ENCODE measurements around the gene KLF8. TPM values are rescaled to one million over a fixed set of nuclear protein-coding genes. Genes with fewer than 3 reads are reported as not detected.

The KLF8 gene
- total RNA-seq, 2 experiments from 2014 or later: 1.0 to 1.6 TPM

DNA sequence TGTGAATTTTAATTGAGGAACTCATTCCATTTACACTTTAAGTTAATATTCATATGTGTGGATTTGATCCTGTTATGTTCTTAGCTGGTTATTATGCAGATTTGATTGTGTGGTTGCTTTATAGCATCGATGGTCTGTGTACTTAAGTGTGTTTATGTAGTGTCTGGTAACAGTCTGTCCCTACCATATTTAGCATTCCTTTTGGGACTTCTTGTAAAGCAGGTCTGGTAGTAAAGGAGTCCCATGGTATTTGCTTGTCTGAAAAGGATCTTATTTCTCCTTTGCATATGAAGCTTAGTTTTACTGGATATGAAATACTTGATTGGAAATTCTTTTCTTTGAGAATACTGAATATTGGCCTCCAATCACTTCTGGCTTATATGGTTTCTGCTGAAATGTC lies 76.6 kb downstream of the KLF8 start:
- CTCF ChIA-PET: no interaction called here

DNA sequence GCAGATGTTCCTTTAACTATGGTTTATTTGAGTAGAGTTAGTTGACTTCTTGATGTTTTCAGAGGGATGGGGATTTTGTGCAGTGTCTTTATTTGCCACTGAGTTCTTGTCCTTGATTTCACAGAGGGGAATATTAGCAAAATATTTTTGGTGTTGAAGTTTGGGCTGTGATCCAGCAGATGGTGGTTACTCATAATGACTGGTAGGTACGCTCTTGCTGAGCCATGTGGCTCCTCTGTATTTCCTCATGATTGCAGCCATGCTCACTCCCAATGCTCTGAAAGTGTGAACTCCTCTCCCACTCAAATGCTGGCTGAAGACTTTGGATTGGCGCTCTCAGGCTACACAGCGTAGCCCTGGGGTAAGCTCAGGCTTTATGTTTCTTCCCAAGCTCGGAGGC lies 77.7 kb downstream of the KLF8 start:
- ChIA-PET POLR2A (no interaction called here), CTCF (no interaction called here)

More for the DNA sequence above, 76.6 kb downstream of the KLF8 start:
- POLR2A ChIA-PET: no interaction called here

DNA sequence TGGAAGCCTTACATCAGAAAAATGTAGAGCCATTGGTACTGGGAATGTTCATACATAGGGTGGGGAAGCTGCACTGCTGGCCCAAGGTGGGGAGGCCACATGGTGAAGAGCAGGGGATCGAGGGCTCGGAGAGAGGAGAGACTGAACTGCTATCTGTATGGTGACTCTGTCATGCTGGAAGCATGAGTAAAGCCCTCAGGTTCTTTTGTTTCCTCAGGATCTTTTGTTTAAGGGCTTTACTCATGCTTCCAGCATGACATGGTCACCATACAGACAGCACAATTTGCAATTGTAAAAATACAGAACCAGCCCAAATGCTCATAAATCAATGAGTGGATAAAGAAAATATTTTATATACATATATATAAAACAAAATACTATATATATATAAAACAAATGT lies 78.4 kb downstream of the KLF8 start:
- CTCF ChIA-PET: no interaction called here
- POLR2A ChIA-PET: no interaction called here

DNA sequence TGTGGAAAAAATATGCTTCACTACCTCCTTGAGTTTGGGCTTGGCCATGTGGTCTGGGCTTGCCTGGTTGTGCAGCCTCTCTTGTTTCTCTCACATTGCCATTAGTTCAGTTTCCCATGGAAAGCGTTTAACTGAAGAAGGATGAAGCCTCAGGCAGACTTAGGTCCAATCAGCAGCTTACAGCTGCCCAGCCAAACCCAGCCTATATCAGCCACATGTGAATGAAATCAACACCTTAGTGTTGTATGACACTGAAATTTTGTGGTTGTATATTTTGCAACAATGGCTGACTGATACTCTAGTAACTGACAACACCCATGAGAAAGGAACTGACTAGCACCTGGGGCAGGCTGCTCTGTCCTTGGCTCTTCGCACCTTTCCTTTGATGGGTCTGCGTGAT lies 81.2 kb downstream of the KLF8 start:
- POLR2A ChIA-PET: no interaction called here
- CTCF ChIA-PET: no interaction called here

DNA sequence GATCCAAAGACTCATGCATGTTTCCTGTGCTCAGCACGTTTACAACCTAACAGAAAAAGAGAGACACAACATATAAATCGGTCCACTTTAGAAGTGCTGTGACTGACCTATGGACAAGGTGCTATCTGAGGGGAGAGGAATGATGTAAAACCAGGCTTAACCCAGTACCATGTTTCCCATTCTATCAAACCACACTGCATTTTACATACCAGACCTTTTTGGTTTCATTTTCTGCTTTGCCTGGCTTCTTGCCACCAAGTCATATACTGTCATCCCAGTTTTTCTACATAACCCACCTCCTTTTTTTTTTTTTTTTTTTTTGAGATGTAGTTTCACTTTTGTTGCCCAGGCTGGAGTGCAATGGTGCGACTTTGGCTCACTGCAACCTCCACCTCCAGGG lies 82.2 kb downstream of the KLF8 start:
- ChIA-PET CTCF (no interaction called here), POLR2A (no interaction called here)

DNA sequence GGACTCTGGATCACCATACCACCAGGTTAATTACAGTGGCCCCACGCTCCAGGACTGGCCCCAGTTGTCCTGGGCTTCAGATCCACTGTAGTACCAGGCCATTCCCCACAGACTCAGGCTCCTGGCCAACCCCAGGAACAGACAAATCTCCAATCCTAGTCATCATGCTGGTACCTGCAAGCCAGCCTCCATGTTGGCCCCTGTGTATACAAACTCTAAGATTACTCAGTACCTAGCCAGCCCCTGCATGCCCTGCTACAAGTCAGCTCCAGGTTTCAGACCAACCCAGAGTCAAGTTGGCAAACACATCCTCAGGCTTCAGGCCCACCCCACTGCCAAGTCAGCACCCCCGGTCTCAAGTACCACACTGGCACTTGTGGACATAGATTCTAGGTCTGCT lies 85.9 kb downstream of the KLF8 start:
- POLR2A ChIA-PET: no interaction called here
- CTCF ChIA-PET: no interaction called here

DNA sequence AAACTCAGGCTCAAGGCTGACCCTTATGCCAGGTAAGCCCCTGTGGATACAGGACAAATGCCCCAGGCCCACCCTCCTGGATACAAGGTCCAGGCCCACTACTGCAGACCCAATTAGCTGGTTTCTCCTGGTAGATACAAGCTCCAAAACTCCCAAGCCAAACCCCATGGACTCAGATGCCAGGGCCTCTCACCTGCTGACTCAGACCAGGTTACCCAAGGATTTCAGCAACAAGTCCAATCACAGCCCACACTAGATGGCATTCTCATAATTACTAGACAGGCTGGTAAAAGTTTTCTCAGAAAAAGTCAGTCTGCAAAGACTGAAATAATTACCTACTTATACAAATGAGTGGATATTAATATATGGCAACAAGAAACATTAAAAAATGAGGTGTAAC lies 87.0 kb downstream of the KLF8 start:
- ChIA-PET POLR2A (no interaction called here), CTCF (no interaction called here)
